Activated CD4-positive, alpha-beta T cell treated with anti-CD3 and anti-CD28 coated beads, Interleukin-2, Interleukin-6, amounts not matched to agents 100 ng/mL and 50 ng/mL, durations not matched to agents 16 hours and 8 hours (primary cell): Measurements from ENCODE around the gene OR5A2.
"Not testable (repeated sequence)": the region's sequence is repeated elsewhere in the genome, so short reads cannot be mapped to it uniquely, and the experiment has no call there.

Source experiments
- DNase-seq: peaks from one replicate; pipeline ENCODE4 v3.0.0-alpha.2; 2020

OR5A2 gene

GRCh38 chr11:59426361-59427067 is at the start of gene OR5A2:
OR5A2 (minus strand) TSS chr11:59426413; CDS start chr11:59422953, 3,460 bp downstream.
- DNase-seq: no peak

- no peak for DNase-seq
These were observed 49.0 kb upstream of the OR5A2 start for GRCh38 chr11:59475176-59475575.

GRCh38 chr11:59473015-59473414 is 46.8 kb upstream of the OR5A2 start, which contains the start of gene OR4D10:
OR4D10 (plus strand) TSS chr11:59473315; CDS start chr11:59477430, 4,115 bp downstream.
- DNase-seq: no peak

- DNase-seq: no peak
These were observed 37.0 kb upstream of the OR5A2 start for GRCh38 chr11:59463190-59463641.

GRCh38 chr11:59459916-59460315 is 33.7 kb upstream of the OR5A2 start:
- DNase-seq: no peak

- no peak for DNase-seq
These were observed 30.4 kb upstream of the OR5A2 start, which contains the start of gene OR4D6 for GRCh38 chr11:59456661-59457060. OR4D6 (plus strand) TSS chr11:59456961; CDS start chr11:59456961, 0 bp downstream.

GRCh38 chr11:59448484-59448883 is 22.3 kb upstream of the OR5A2 start:
- no peak for DNase-seq

GRCh38 chr11:59445624-59446023 is 19.4 kb upstream of the OR5A2 start:
- not testable (repeated sequence) for DNase-seq

- no peak for DNase-seq
These were observed 11.6 kb upstream of the OR5A2 start for GRCh38 chr11:59437770-59438169.

GRCh38 chr11:59436169-59436568 is 10.0 kb upstream of the OR5A2 start, which contains the start of gene OR5A1:
OR5A1 (plus strand) TSS chr11:59436469; CDS start chr11:59443169, 6,700 bp downstream.
- DNase-seq: no peak

GRCh38 chr11:59429924-59430516 is 3.8 kb upstream of the OR5A2 start:
- DNase-seq: peak; percentile 72

- DNase-seq: no peak
These were observed 812 bp upstream of the OR5A2 start for GRCh38 chr11:59427068-59427382.

GRCh38 chr11:59425131-59425530 is 1.1 kb downstream of the OR5A2 start:
- no peak for DNase-seq

GRCh38 chr11:59423835-59424234 is 2.4 kb downstream of the OR5A2 start:
- no peak for DNase-seq

GRCh38 chr11:59418156-59418555 is 8.1 kb downstream of the OR5A2 start:
- no peak for DNase-seq

GRCh38 chr11:59417023-59417422 is 9.2 kb downstream of the OR5A2 start:
- no peak for DNase-seq

- no peak for DNase-seq
These were observed 9.6 kb downstream of the OR5A2 start for GRCh38 chr11:59416613-59417012.

- DNase-seq: no peak
These were observed 11.1 kb downstream of the OR5A2 start for GRCh38 chr11:59415111-59415510.

GRCh38 chr11:59413646-59414045 is 12.6 kb downstream of the OR5A2 start:
- DNase-seq: no peak

GRCh38 chr11:59403546-59403945 is 22.7 kb downstream of the OR5A2 start:
- DNase-seq: no peak

GRCh38 chr11:59401262-59401552 is 25.0 kb downstream of the OR5A2 start:
- DNase-seq: no peak

GRCh38 chr11:59400461-59401261 is 25.6 kb downstream of the OR5A2 start:
- DNase-seq: no peak

GRCh38 chr11:59394186-59394585 is 32.0 kb downstream of the OR5A2 start:
- no peak for DNase-seq
